Fibroblast of skin of left biceps (primary cell): Measurements from ENCODE around the gene SLC9A5.

Source experiments
- DNase-seq, 2 experiments: peaks; one replicate each; pipeline ENCODE4 v3.0.0-alpha.2; 2013; ENCODE audit warnings: low read depth in 2 of 2

SLC9A5 gene

GRCh38 chr16:67248401-67249177, at the start of gene SLC9A5:
TSS of gene SLC9A5 (plus strand) at chr16:67248979. CDS start at chr16:67249015, 36 bp downstream.
- DNase-seq, result no peak

GRCh38 chr16:67199011-67199807, 49.6 kb upstream of the SLC9A5 start, which contains the start of gene ELMO3:
TSS of gene ELMO3 (plus strand) at chr16:67199131. CDS start at chr16:67199327, 196 bp downstream.
- DNase-seq, result no peak

- no peak for DNase-seq
These were observed 49.0 kb upstream of the SLC9A5 start for GRCh38 chr16:67199808-67200198.

- no peak for DNase-seq
These were observed 48.3 kb upstream of the SLC9A5 start for GRCh38 chr16:67200491-67200890.

- DNase-seq, result no peak
These were observed 47.1 kb upstream of the SLC9A5 start for GRCh38 chr16:67201411-67202345.

GRCh38 chr16:67202426-67202825, 46.4 kb upstream of the SLC9A5 start:
- DNase-seq, result no peak

GRCh38 chr16:67202956-67203493, 45.8 kb upstream of the SLC9A5 start:
- DNase-seq, result no peak

- DNase-seq, result no peak
These were observed 44.7 kb upstream of the SLC9A5 start for GRCh38 chr16:67204076-67204475.

- no peak for DNase-seq
These were observed 42.5 kb upstream of the SLC9A5 start for GRCh38 chr16:67206129-67206837.

GRCh38 chr16:67206838-67207248, 41.9 kb upstream of the SLC9A5 start:
- DNase-seq, result no peak

GRCh38 chr16:67207249-67208091, 41.3 kb upstream of the SLC9A5 start:
- DNase-seq, result no peak

GRCh38 chr16:67208154-67208896, 40.5 kb upstream of the SLC9A5 start:
- no peak for DNase-seq

- no peak for DNase-seq
These were observed 39.2 kb upstream of the SLC9A5 start for GRCh38 chr16:67209565-67209964.

- no peak for DNase-seq
These were observed 38.5 kb upstream of the SLC9A5 start for GRCh38 chr16:67210069-67210937.

GRCh38 chr16:67211674-67212073, 37.1 kb upstream of the SLC9A5 start:
- no peak for DNase-seq

- no peak for DNase-seq
These were observed 36.0 kb upstream of the SLC9A5 start for GRCh38 chr16:67212766-67213165.

- DNase-seq, result no peak
These were observed 35.4 kb upstream of the SLC9A5 start for GRCh38 chr16:67213197-67214019.
